GM18505 (cell line): ENCODE data around the gene PDGFRB.

Experiments
- ATAC-seq: cut with Tn5 transposase; IDR thresholded peaks from one replicate; pipeline ENCODE4 v1.9.1; 2021; ENCODE audit not compliant: unreplicated experiment
- POLR2A ChIP-seq: IDR thresholded peaks from 4 replicates; pipeline ENCODE4 v1.6.1; 2011; ENCODE audit warnings: borderline replicate concordance; ENCODE audit not compliant: insufficient read depth, insufficient read length; ENCODE audit errors: extremely low read depth

The PDGFRB gene

GRCh38 chr5:150166037-150166649 is 10.5 kb upstream of the PDGFRB start:
- no peak for ATAC-seq
- no peak for TF ChIP-seq POLR2A

- ATAC-seq, result no peak
- no peak for TF ChIP-seq POLR2A
These were observed 8.8 kb upstream of the PDGFRB start for GRCh38 chr5:150164211-150164980.

- TF ChIP-seq POLR2A, result no peak
- no peak for ATAC-seq
These were observed 8.0 kb upstream of the PDGFRB start for GRCh38 chr5:150163547-150164059.

- TF ChIP-seq POLR2A, result no peak
- no peak for ATAC-seq
These were observed 7.4 kb upstream of the PDGFRB start for GRCh38 chr5:150163035-150163434.

GRCh38 chr5:150162142-150162513 is 6.5 kb upstream of the PDGFRB start:
- no peak for ATAC-seq

GRCh38 chr5:150161242-150162141 is 5.8 kb upstream of the PDGFRB start:
- ATAC-seq, result peak; percentile 66
- no peak for TF ChIP-seq POLR2A

More at GRCh38 chr5:150162142-150162513, 6.5 kb upstream of the PDGFRB start:
- no peak for TF ChIP-seq POLR2A

- no peak for ATAC-seq
- no peak for TF ChIP-seq POLR2A
These were observed 4.9 kb upstream of the PDGFRB start for GRCh38 chr5:150160448-150161081.

- no peak for ATAC-seq
- no peak for TF ChIP-seq POLR2A
These were observed 4.1 kb upstream of the PDGFRB start for GRCh38 chr5:150159741-150160179.

- no peak for TF ChIP-seq POLR2A
- no peak for ATAC-seq
These were observed 3.4 kb upstream of the PDGFRB start for GRCh38 chr5:150159031-150159430.

- ATAC-seq, result no peak
- TF ChIP-seq POLR2A, result no peak
These were observed 2.7 kb upstream of the PDGFRB start for GRCh38 chr5:150158170-150158949.

- ATAC-seq, result no peak
- TF ChIP-seq POLR2A, result no peak
These were observed 1.5 kb upstream of the PDGFRB start for GRCh38 chr5:150157168-150157567.

- no peak for ATAC-seq
These were observed 895 bp upstream of the PDGFRB start for GRCh38 chr5:150156540-150156939.

More at GRCh38 chr5:150156540-150156939, 895 bp upstream of the PDGFRB start:
- no peak for TF ChIP-seq POLR2A
